ENCODE data around the gene IDH1. TPM values are rescaled to one million over a fixed set of nuclear protein-coding genes. Genes with fewer than 3 reads are reported as not detected.

IDH1 gene
- total and polyA plus RNA-seq, 2 donors from 2014 or later, result 53.1 to 95.7 TPM

GRCh38 chr2:208244422-208244821, 10.4 kb downstream of the IDH1 start:
- FAIRE-seq, result no peak
- H3K36me3 ChIP-seq (ENCODE audit: control insufficient read depth in 2 of 3, insufficient read depth in 3 of 3, low read length in 3 of 3), result peaks cover 4 to 35% (median 19%) of the 10 kb centered on the region in 3 donors

GRCh38 chr2:208240619-208241209, 14.2 kb downstream of the IDH1 start:
- DNase-seq, result no peak
- intact Hi-C loops (cut with DNase I), result no loop called here
- no peak overlapping the region for H3K9ac ChIP-seq (ENCODE audit: low read length in 3 of 3)
- no peak for FAIRE-seq
- H3K36me3 ChIP-seq (ENCODE audit: control insufficient read depth in 2 of 3, insufficient read depth in 3 of 3, low read length in 3 of 3), result peaks cover 4 to 36% (median 15%) of the 10 kb centered on the region in 3 donors
- H3K4me3 ChIP-seq (ENCODE audit: low read length in 3 of 3), result no peak overlapping the region
- no peak overlapping the region for H3K27ac ChIP-seq (ENCODE audit: low read depth in 2 of 2, low read length in 2 of 2)
- H3K27me3 ChIP-seq (ENCODE audit: control insufficient read depth, insufficient read depth, low read length), result no peaks in the 10 kb centered on the region
- peaks cover 0 to 4% (median 0%) of the 10 kb centered on the region in 3 donors for H3K4me1 ChIP-seq (ENCODE audit: control insufficient read depth in 2 of 3, insufficient read depth in 2 of 3, low read depth in 1 of 3, low read length in 3 of 3)
- no peak for TF ChIP-seq CTCF (IDR thresholded peaks at IDR 0.05; ENCODE audit: borderline replicate concordance, extremely low read depth, insufficient read depth)
- no peaks in the 10 kb centered on the region for H3K9me3 ChIP-seq (ENCODE audit: control insufficient read depth in 2 of 3, insufficient read depth in 1 of 3, low read length in 3 of 3)

More at GRCh38 chr2:208244422-208244821, 10.4 kb downstream of the IDH1 start:
- H3K27me3 ChIP-seq (ENCODE audit: control insufficient read depth, insufficient read depth, low read length), result no peaks in the 10 kb centered on the region
- no peak overlapping the region for H3K9ac ChIP-seq (ENCODE audit: low read length in 3 of 3)
- intact Hi-C loops (cut with DNase I), result no loop called here
- H3K4me3 ChIP-seq (ENCODE audit: low read length in 3 of 3), result no peak overlapping the region
- no peak for TF ChIP-seq CTCF (IDR thresholded peaks at IDR 0.05; ENCODE audit: borderline replicate concordance, extremely low read depth, insufficient read depth)
- no peak for DNase-seq
- peaks cover 0 to 11% (median 2%) of the 10 kb centered on the region in 3 donors for H3K4me1 ChIP-seq (ENCODE audit: control insufficient read depth in 2 of 3, insufficient read depth in 2 of 3, low read depth in 1 of 3, low read length in 3 of 3)
- no peak overlapping the region for H3K27ac ChIP-seq (ENCODE audit: low read depth in 2 of 2, low read length in 2 of 2)
- H3K9me3 ChIP-seq (ENCODE audit: control insufficient read depth in 2 of 3, insufficient read depth in 1 of 3, low read length in 3 of 3), result no peaks in the 10 kb centered on the region

GRCh38 chr2:208239770-208240493, 14.9 kb downstream of the IDH1 start:
- Histone ChIP-seq H3K4me1 (ENCODE audit: control insufficient read depth in 2 of 3, insufficient read depth in 2 of 3, low read depth in 1 of 3, low read length in 3 of 3) (peaks cover 0 to 4% (median 0%) of the 10 kb centered on the region in 3 donors), H3K9ac (ENCODE audit: low read length in 3 of 3) (no peak overlapping the region), H3K36me3 (ENCODE audit: control insufficient read depth in 2 of 3, insufficient read depth in 3 of 3, low read length in 3 of 3) (peaks cover 4 to 35% (median 15%) of the 10 kb centered on the region in 3 donors), H3K9me3 (ENCODE audit: control insufficient read depth in 2 of 3, insufficient read depth in 1 of 3, low read length in 3 of 3) (no peaks in the 10 kb centered on the region), H3K27me3 (ENCODE audit: control insufficient read depth, insufficient read depth, low read length) (no peaks in the 10 kb centered on the region), H3K4me3 (ENCODE audit: low read length in 3 of 3) (no peak overlapping the region), H3K27ac (ENCODE audit: low read depth in 2 of 2, low read length in 2 of 2) (no peak overlapping the region)
- DNase-seq, result no peak
- no peak for TF ChIP-seq CTCF (IDR thresholded peaks at IDR 0.05; ENCODE audit: borderline replicate concordance, extremely low read depth, insufficient read depth)
- no peak for FAIRE-seq
- intact Hi-C loops (cut with DNase I), result no loop called here

All from kidney (tissue), 14 donors.